HG03432 (cell line): ENCODE measurements around the gene CKAP4.

ENCODE experiments used
- ATAC-seq: cut with Tn5 transposase; IDR thresholded peaks from one replicate; pipeline ENCODE4 v1.9.1; 2021; ENCODE audit warnings: mild to moderate bottlenecking, moderate library complexity; ENCODE audit not compliant: unreplicated experiment

The CKAP4 gene

GRCh38 chr12:106245767-106246166 is 2.1 kb downstream of the CKAP4 start:
- no peak for ATAC-seq

GRCh38 chr12:106243620-106244019 is 4.2 kb downstream of the CKAP4 start:
- ATAC-seq = no peak

- no peak for ATAC-seq
Measured at GRCh38 chr12:106240821-106241220, 7.0 kb downstream of the CKAP4 start.

GRCh38 chr12:106239951-106240335 is 7.9 kb downstream of the CKAP4 start:
- no peak for ATAC-seq

GRCh38 chr12:106239241-106239950 is 8.4 kb downstream of the CKAP4 start:
- no peak for ATAC-seq

GRCh38 chr12:106238146-106238545 is 9.7 kb downstream of the CKAP4 start:
- ATAC-seq = no peak

GRCh38 chr12:106235770-106236169 is 12.1 kb downstream of the CKAP4 start:
- no peak for ATAC-seq

- ATAC-seq = no peak
Measured at GRCh38 chr12:106234449-106234848, 13.4 kb downstream of the CKAP4 start.

GRCh38 chr12:106233011-106233410 is 14.8 kb downstream of the CKAP4 start:
- no peak for ATAC-seq

GRCh38 chr12:106229036-106229591 is 18.7 kb downstream of the CKAP4 start:
- no peak for ATAC-seq

GRCh38 chr12:106228320-106228710 is 19.5 kb downstream of the CKAP4 start:
- ATAC-seq = no peak

GRCh38 chr12:106227641-106228319 is 20.0 kb downstream of the CKAP4 start:
- no peak for ATAC-seq

GRCh38 chr12:106226884-106227640 is 20.8 kb downstream of the CKAP4 start:
- ATAC-seq = no peak

GRCh38 chr12:106224355-106224706 is 23.5 kb downstream of the CKAP4 start:
- ATAC-seq = no peak

- peak; percentile 64 for ATAC-seq
Measured at GRCh38 chr12:106223485-106224354, 24.1 kb downstream of the CKAP4 start.

- no peak for ATAC-seq
Measured at GRCh38 chr12:106220536-106220935, 27.3 kb downstream of the CKAP4 start.

- no peak for ATAC-seq
Measured at GRCh38 chr12:106219043-106219442, 28.8 kb downstream of the CKAP4 start.

- no peak for ATAC-seq
Measured at GRCh38 chr12:106217706-106218105, 30.1 kb downstream of the CKAP4 start.

- ATAC-seq = no peak
Measured at GRCh38 chr12:106214571-106214970, 33.2 kb downstream of the CKAP4 start.

- ATAC-seq = no peak
Measured at GRCh38 chr12:106213662-106214061, 34.2 kb downstream of the CKAP4 start.

GRCh38 chr12:106211973-106212372 is 35.8 kb downstream of the CKAP4 start:
- no peak for ATAC-seq
